ELR (cell line): ENCODE measurements around the gene ETF1.
A peak's percentile ranks its signal among the peaks of the same experiment; 100 is the strongest.
"Not testable (repeated sequence)": the region's sequence is repeated elsewhere in the genome, so short reads cannot be mapped to it uniquely, and the experiment has no call there.

ENCODE experiments used
- DNase-seq: peaks from one replicate; pipeline ENCODE4 v3.0.0-alpha.2; 2015; ENCODE audit warnings: low read depth

ETF1 gene

GRCh38 chr5:138490648-138491283, 52.3 kb downstream of the ETF1 start:
- DNase-seq = no peak

- no peak for DNase-seq
These were observed 53.4 kb downstream of the ETF1 start for GRCh38 chr5:138489683-138490061.

GRCh38 chr5:138488481-138488945, 54.5 kb downstream of the ETF1 start:
- peak; percentile 82 for DNase-seq

- DNase-seq = no peak
These were observed 60.4 kb downstream of the ETF1 start for GRCh38 chr5:138482638-138483037.

- DNase-seq = no peak
These were observed 66.1 kb downstream of the ETF1 start for GRCh38 chr5:138476918-138477317.

- not testable (repeated sequence) for DNase-seq
These were observed 69.9 kb downstream of the ETF1 start for GRCh38 chr5:138473151-138473550.

- no peak for DNase-seq
These were observed 70.7 kb downstream of the ETF1 start for GRCh38 chr5:138472353-138472752.

- DNase-seq = peak; percentile 30
These were observed 72.0 kb downstream of the ETF1 start for GRCh38 chr5:138471052-138471361.

GRCh38 chr5:138470322-138471051, 72.5 kb downstream of the ETF1 start:
- DNase-seq = no peak

GRCh38 chr5:138469540-138470321, 73.3 kb downstream of the ETF1 start:
- DNase-seq = peak; percentile 78

- peak; percentile 71 for DNase-seq
These were observed 74.0 kb downstream of the ETF1 start for GRCh38 chr5:138468966-138469539.

GRCh38 chr5:138468133-138468965, 74.7 kb downstream of the ETF1 start:
- peak; percentile 47 for DNase-seq

- DNase-seq = no peak
These were observed 75.3 kb downstream of the ETF1 start for GRCh38 chr5:138467711-138468132.

GRCh38 chr5:138466900-138467710, 75.9 kb downstream of the ETF1 start:
- DNase-seq = peak; percentile 14

GRCh38 chr5:138466125-138466899, 76.7 kb downstream of the ETF1 start:
- DNase-seq = peak; percentile 34

- DNase-seq = peak; percentile 98
These were observed 77.5 kb downstream of the ETF1 start, which contains the start of gene EGR1 for GRCh38 chr5:138465261-138466124. TSS of gene EGR1 (plus strand) at chr5:138465479. CDS start at chr5:138465762, 283 bp downstream.

GRCh38 chr5:138464388-138465260, 78.4 kb downstream of the ETF1 start:
- peak; percentile 100 for DNase-seq

GRCh38 chr5:138464008-138464387, 79.0 kb downstream of the ETF1 start:
- DNase-seq = peak; percentile 96
